ENCODE data around the gene CAPN2.
"Not testable (repeated sequence)": the region's sequence is repeated elsewhere in the genome, so short reads cannot be mapped to it uniquely, and the experiment has no call there.

CAPN2 gene

DNA sequence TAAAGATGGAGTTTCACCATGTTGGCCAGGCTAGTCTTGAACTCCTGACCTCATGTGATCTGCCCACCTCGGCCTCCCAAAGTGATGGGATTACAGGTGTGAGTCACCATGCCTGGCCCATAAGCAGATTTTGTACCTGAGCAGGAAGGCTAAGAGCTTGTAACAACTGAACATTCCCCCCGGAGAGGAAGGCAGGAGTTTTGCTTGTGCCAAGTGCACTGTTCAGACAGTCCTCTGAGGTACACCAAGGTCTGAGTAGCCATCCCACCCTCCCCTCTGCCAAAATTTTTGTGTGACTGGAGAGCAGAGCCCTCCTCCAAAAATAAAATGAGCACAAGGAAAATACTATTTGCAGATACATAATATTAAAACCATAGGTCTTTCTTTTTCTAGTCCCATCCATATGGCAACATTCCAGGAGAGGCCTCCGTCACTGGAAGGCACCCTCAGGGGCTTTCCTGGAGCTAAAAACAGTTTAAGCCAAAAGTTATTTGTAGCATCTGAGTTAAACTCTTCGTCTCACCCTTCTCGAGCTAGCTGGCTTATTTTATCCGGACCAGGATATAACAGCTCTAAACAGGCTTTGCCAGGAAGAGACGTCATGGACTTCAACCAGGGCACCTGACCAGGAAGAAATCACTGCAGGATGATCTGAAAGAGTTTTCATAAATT lies 27.2 kb downstream of the CAPN2 start:
- DNase-seq, result no peak

DNA sequence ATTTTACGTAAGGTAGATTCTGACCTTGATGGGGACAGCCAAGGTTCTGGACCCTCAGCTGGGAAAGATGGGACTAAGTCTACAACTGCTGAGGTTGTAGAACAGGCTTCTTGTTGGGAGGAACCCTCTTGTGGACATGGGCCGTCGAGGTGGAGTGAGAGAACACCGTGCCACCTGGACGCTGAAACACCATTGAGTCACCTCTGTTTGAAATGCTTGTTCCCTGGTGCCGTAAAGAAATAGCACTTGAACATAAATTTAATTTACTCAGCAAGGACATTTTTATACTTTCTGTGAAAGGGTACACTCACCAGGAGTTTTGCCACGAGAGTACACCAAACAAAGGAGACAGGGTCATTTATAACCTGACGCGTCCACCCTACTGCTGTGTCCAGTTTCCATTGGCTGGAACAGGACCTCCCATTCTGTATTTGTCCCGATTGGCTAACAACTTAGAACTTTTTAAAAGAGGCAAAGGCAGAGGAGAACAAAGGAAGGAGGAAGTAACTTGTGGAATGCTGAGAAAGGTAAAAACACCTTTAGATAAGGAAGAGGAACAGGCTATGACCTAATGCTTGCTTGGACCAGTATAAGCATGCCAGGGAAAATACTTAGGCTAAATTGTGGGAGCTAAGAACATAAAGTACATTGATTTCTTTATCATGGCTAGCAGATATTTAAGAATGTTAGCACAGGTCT lies 27.8 kb downstream of the CAPN2 start:
- DNase-seq, result not testable (repeated sequence)

DNA sequence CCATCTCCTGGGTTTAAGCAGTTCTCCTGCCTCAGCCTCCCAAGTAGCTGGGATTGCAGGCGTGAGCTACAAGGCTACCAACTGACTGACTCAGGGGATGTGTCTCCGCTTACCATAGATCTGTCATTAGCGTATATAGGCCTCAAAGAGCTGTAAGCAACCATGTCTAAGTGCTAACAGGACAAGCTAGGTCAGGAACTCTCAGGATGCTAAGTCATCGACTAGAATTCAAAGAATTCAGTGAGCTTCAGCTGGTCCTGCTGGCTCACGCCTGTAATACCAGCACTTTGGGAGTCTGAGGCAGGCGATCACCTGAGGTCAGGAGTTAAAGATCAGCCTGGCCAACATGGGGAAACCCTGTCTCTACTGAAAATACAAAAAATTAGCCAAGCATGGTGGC lies 29.5 kb downstream of the CAPN2 start:
- DNase-seq, result no peak

DNA sequence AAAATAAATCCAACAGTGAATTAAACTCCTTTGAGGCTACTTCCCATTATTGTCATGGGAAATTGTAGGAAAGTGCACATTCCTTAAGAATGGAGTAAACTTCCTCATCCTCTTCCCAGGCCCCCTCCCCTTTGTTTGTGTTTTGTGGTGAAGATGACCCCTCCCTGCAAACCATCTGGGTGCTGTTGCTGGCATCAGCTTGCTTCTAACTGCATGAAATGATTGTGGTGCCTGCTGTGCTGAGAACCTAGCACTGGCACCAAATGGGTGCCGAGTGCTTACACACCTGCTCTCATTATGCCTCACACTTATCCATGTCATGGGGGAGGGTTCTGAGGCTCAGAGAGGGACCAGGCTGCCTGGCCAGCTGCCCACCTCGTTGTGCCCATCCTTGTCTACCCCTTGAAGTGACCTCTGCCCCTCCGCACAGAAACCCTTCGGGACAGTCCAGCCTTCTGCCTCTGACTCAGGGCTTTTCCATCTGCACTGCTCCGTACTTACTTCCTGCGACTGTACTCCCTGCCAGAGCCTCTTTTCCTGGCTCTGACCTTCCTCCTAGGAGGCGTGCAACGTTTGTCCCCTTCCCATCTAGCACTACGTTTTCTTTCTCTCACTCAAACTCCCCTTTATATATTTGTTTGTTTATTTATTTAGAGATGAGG lies 30.6 kb downstream of the CAPN2 start:
- no peak for DNase-seq

DNA sequence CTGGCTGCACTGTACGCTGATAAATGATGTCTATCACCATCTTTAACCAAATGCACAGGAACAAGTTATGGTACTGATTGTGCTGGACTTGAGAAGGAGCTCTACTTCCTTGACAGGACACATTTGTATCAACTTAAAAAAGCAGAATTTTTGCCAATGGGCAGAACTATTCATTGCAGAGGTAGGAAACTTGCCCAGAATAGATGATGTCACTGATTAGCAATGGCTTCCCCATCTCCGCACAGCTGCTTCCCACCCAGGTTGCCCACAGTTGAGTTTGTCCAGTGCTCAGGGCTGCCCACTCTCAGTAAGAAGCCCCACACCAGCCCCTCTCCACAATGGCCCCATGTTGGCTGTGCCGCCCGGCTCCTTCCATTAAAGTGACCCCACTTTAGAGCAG lies 33.4 kb downstream of the CAPN2 start:
- DNase-seq, result no peak

DNA sequence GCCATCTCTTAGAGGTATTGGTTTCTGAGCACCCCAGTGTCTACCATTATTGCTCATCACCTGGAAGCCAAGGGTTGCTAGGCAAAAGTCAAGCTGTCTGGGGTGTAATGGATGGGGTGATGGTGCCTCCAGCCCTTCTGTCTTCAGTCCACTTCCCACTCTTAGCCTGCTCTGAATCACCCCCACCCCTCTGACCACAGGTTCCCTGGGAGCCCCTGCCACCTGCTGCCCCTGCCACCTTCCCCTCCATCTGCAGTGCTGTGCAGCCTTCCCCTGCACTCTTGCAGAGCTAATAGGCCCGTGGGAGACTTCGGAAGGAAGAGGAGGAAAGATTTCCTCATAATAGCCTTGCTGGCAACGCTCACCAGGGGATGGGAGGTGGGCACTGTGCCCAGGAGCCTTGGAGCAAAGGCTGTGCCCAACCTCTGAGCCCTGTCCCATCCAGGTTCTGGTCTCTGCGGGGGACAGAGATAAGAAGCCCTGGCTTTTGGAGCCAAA lies 35.5 kb downstream of the CAPN2 start:
- no peak for DNase-seq

DNA sequence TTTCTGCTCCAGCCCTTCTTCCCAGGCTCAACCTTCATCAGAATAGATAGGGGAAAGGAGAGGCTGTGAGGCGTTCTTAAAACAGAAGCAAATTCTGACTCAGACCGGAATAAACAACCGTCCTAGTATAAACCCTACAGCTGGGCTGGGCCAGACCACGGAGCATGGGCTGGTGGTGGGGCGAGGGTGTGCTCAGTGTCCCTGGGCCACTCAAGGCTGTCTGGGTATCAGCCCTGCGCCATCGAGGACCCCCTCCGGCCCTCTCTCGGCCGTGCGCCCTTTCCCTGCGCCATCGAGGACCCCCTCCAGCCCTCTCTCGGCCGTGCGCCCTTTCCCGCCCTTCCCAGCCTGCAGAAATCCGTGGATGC lies 36.0 kb downstream of the CAPN2 start:
- no peak for DNase-seq

DNA sequence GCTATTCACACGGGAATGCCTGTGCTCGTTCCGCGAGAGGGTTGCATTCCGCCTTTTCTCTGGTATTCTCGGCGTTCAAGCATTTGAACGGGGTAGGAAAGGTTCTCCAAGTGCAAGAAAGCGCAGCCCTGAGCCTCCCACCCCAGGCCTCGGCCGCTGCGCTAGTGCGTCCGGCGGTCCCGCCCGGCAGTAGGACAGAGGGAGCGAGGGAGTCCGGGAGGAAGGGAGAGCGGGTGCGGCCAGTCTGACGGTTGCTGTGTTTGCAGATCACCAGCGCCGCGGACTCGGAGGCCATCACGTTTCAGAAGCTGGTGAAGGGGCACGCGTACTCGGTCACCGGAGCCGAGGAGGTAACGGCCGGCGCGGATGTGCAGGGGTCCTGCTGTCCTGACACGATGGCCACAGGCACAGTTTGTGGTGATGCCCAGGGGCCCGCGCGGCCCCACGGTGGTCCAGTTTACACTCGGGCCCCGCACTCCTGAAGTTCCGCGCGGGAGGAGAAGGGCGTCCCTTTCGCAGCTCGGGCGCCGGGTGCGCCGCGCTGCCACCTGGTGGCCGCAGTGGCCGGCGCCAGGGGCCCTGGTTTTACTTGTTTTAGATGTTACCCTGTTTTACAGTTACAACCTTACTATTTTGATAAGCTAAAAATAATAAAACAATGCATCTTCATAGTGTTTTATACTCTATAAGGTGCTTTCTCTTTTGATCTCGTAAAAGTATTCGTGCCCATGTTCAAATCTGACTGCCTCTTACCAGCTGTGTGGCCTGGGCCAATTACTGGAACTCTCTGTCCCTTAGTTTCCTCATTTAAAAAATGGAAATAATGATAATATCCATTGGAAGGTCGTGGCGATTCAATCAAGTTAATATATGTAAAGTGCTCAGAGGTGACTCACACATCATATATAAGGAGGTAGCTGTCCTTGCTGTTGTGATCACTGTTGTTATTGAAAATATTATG lies 36.7 kb downstream of the CAPN2 start:
- peak; percentile 86 for DNase-seq

DNA sequence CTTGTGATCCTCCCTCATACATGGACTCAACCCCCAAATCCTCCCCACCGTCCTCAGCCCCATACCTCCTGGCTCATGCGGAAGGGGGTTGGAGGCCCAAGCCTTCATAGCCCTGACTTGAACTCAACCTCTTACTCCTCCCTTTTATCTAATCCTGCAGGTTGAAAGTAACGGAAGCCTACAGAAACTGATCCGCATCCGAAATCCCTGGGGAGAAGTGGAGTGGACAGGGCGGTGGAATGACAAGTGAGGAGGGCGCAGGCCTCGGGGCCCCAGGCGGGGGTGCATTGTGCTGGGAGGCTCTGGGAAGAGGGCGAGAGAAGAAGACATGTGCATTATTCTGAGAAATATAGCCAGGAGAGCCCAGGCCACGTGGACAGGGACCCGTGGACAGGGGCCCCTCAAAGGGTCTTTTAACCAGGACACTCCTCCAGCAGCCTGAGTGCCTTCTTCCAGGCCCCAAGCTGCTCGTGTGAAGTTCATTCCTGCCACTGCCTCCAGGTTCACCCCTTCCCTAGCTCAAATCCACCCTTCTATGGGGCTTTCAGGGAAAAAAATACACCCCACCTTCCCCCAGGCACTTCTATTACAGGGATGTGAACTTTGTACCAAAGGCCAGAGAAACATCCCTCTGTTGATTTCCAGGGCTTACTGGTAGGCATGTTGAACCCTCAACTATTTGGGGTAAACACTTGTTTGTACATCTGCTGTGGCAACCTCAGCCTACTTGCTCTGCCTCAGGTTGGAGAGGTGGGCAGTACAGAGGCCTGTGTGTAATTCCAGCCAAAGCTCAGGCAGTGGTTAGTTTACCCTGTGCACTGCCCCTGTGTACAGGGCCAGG lies 38.6 kb downstream of the CAPN2 start:
- no peak for DNase-seq

DNA sequence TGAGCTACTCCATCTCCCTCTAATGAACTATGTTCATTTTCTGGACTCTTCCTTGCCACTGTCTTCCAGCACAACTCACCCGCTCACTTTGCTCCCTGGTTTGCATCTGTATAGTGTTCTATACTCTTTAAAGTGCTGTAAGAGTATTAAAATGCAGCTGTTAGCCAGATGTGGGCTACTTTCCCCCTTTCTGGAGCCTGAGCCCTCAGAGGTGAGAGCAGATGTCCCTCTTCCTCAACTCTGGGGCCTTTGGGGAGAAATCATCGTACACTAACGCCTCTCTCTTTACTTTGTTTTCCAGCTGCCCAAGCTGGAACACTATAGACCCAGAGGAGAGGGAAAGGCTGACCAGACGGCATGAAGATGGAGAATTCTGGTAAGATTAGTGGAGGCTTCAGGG lies 39.4 kb downstream of the CAPN2 start:
- DNase-seq, result no peak

DNA sequence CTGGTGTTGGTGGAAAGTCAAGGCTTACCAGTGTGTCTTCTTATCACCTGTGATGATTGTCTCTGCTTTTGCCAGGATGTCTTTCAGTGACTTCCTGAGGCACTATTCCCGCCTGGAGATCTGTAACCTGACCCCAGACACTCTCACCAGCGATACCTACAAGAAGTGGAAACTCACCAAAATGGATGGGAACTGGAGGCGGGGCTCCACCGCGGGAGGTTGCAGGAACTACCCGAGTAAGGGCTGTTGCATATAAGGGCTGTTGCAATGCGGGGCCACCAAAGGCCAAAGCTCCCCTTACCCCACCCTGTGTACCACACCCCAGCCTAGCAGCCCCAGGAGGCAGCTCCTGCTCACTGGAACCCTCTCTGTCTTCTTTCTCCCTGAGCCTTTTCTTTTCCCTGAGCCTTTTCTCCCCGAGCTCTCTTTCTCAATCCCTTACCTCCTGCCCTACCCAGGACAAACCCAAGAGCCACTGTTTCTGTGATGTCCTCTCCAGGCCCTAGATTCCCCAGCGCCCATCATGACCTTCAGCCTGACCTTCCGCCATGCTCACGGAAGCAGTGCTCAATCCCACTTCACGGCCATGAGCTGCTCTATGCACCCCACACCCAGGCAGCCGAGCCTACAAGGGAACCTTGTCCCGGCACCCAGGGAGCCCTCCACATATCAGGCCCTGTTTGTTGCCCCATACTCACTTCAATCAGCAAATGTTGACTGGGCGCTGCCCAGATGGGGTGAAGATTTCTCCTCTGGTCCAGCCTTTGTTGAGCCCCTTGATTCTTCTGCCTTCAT lies 40.6 kb downstream of the CAPN2 start:
- DNase-seq, result no peak

DNA sequence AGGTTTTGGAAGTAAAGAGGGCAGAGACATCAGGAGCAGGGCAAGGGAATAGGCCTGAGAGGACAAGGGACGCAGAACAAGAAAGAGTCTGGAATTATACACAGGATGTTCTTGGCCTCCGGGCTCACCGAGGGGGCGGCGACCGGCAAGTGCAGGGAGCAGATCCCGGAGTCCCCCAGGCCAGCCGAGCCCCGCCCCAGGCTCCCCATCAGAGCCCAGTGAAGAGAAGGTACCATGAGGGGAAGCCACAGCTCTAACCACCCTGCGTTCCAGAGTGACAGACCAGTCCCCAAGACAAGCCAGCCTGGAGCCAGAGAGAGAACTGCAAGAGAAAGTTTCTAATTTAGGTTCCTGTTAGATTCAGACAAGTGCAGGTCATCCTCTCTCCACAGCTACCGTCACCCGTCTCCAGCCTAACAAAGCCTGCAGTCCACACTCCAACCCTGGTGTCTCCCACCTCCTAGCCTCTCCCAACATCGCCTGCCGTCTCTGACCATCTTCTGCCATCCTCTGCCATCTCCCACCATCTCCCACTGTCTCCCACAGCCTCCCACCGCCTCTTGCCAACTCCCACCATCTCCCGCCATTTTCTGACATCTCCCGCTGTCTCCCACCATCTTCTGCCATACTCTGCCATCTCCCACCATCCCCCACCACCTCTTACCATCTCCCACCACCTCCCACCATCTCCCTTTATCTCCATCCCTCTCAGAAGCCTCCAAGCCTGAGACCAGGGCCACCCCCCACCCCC lies 42.5 kb downstream of the CAPN2 start:
- no peak for DNase-seq

DNA sequence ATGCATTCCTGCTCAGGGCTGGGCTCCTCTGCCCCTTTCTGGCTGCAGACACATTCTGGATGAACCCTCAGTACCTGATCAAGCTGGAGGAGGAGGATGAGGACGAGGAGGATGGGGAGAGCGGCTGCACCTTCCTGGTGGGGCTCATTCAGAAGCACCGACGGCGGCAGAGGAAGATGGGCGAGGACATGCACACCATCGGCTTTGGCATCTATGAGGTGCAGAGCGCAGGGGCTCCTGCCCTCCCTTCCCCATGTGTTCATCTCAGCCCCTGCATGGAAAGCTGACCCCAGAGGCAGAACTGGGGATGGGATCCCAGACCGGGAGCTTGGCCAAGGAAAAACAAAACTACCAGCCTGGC lies 43.1 kb downstream of the CAPN2 start:
- DNase-seq, result no peak

DNA sequence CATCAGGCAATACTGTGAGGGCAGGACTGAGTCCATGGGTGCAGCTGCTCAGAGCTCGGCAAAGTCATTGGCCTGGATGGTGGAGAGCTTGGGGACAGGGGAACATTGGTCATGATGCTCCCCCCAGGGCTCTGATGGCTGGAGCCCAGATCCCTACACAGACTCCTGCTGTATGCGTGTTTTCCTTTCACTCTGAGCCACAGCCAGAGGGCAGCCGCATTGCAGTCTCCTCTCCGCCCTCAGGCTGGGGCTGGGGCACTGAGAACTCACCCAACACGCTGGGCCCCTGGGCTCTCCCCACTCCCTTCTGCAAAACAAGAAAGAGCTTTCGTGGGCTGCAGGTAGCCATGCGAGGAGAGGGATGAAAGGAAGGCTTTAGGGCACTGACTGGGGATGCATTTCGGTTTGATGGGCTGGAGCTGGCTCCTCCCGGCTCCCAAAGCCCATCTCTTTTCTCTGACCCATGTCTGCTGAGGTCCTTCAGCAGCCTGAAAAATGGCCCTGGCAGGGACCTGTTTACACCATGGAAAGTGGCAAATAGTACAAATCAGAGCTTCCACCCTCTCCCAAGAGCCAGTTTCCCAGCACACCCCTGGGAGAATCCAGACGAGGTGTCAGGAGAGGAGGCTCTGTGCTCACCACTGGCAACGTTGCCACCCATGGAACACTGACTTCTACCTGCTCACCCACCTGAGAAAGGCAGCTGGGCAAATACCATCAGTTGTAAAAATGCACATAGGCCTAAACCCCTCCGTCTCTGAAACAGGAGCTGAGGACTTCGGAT lies 43.8 kb downstream of the CAPN2 start:
- no peak for DNase-seq

DNA sequence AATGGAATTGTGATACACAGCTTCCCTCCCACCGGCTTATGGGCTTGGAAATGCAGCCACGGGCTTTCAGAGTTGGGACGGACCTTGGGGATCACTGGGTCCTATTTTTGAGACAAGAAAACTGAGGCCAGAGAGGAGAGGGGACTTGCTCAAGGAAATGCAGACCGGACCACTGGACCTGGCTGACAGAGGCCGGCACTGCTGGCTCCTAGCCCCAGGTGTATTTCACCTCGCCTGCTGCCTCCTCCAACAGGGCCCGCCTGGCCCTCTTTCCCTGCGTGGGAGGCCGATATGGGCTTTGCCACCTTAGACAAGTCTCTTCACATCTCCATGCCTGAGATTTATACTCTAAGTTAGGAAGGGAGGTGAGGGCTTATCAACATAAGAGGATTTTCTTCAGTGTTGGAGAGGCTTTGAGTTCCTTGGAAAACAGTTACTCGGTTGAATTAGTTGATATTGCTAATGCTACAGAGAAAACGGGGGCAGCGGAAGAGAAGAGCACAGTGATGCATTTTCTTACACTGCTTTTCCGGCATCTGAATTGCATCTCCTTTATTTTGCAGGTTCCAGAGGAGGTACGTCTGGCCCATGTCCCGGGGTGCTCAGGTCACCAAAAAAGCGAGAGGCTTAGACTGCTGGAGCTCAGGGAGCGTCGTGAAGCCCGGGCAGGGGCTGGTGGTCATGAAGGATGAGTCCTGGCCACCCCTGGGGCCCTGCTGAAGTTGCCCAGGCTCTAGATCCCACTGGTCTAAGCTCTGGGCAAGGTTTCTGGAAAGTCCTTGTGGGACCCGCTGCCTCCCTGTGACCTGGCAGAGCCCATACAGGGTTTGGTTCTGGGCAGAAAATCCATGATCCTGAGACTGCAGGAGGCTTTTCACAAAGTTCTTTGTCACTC lies 44.7 kb downstream of the CAPN2 start:
- DNase-seq, result no peak

DNA sequence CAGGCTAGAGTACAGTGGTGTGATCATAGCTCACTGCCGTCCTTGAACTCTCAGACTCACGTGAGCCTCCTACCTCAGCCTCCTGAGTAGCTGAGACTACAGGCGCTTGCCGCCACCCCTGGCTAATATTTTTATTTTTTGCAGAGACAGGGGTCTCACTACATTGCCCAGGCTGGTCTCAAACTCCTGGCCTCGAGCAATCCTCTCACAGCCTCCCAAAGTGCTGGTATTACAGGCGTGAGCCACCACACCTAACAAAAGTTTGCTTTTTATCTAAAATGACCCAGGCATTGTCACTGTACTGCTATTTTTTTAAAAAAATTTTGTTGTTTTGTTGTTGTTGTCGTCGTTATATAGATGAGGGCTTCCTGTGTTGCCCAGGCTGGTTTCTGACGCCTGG lies 46.4 kb downstream of the CAPN2 start:
- no peak for DNase-seq

DNA sequence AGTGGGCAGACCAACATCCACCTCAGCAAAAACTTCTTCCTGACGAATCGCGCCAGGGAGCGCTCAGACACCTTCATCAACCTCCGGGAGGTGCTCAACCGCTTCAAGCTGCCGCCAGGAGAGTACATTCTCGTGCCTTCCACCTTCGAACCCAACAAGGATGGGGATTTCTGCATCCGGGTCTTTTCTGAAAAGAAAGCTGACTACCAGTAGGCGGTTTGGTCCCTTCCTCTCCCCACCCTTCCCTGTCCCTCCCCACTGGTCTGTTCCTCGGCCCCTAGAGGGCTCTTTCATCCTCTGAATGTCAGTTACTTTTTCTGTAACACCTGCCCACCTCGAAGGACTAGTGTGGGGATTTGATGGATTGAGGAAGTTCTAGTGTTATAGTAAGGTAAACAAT lies 46.9 kb downstream of the CAPN2 start:
- no peak for DNase-seq

DNA sequence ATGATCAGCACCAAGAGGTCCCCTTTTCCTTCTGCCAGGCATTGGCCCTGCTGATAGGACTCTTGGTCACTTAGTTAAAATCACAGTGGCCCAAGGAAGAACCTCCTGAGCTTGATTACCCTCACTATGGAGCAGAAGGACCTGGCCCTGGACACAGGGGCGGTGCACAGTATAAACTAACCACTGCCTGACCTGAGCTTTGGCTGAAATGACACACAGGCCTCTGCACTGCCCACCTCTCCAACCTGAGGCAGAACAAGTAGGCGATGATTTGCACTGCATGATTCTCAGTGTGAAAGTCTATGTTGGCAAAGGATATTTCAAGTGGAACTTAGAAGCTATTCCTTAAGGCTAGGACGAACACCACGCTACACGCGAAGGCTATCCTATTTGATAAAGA lies 48.5 kb downstream of the CAPN2 start:
- no peak for DNase-seq

DNA sequence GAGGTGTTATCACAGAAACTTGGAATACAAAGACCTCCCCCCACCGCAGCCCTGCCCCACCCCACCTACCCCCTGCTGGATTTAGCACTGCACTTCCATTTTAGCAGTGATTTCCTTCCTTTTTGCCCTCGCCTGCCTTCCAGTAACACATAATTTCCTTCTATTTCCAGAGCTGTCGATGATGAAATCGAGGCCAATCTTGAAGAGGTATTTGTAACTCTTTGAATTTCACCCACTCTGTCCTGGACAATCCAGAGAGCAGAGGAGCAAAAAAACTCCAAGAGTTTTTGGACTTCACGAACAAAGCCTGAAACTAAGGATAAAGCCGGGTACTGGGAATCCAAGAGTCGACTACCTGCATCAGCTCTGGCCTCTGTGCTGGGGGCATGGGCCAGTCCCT lies 49.1 kb downstream of the CAPN2 start:
- no peak for DNase-seq

Data from activated CD8-positive, alpha-beta memory T cell treated with anti-CD3 and anti-CD28 coated beads for 24 hours (primary cell).